Parathyroid adenoma (tissue), 2 donors: Measurements from ENCODE around the gene SNTG2.

Experiments
- H2AFZ ChIP-seq: fragments of 300-600 bp; sonication (generic); one replicate; pipeline ENCODE4 v1.7.0; 2017; ENCODE audit warnings: antibody characterized with exemption, mild to moderate bottlenecking
- H3K27ac ChIP-seq: fragments of 300-600 bp; sonication (generic); one replicate; pipeline ENCODE4 v1.7.0; 2017
- H3K27me3 ChIP-seq: fragments of 300-600 bp; sonication (generic); one replicate; pipeline ENCODE4 v1.7.0; 2017; ENCODE audit warnings: low read length; ENCODE audit not compliant: control insufficient read depth, insufficient read depth
- H3K36me3 ChIP-seq: fragments of 300-600 bp; sonication (generic); one replicate; pipeline ENCODE4 v1.7.0; 2017; ENCODE audit warnings: low read length; ENCODE audit not compliant: control insufficient read depth, insufficient read depth
- H3K4me1 ChIP-seq: fragments of 300-600 bp; sonication (generic); one replicate; pipeline ENCODE4 v1.7.0; 2017; ENCODE audit warnings: control low read depth
- H3K4me2 ChIP-seq: fragments of 300-600 bp; sonication (generic); one replicate; pipeline ENCODE4 v1.7.0; 2017; ENCODE audit warnings: low read length
- H3K4me3 ChIP-seq: fragments of 300-600 bp; sonication (generic); one replicate; pipeline ENCODE4 v1.7.0; 2017; ENCODE audit warnings: low read depth, low read length
- H3K79me2 ChIP-seq: fragments of 300-600 bp; sonication (generic); one replicate; pipeline ENCODE4 v1.7.0; 2017; ENCODE audit warnings: control low read depth
- H3K9ac ChIP-seq: fragments of 300-600 bp; sonication (generic); one replicate; pipeline ENCODE4 v1.7.0; 2017; ENCODE audit warnings: mild to moderate bottlenecking
- H3K9me3 ChIP-seq: fragments of 300-600 bp; sonication (generic); one replicate; pipeline ENCODE4 v1.7.0; 2017; ENCODE audit warnings: low read length; ENCODE audit not compliant: control insufficient read depth
- CTCF ChIP-seq: fragments of 300-600 bp; sonication (generic); IDR thresholded peaks from one replicate; pipeline ENCODE4 v1.7.0; 2017; ENCODE audit warnings: antibody characterized with exemption, mild to moderate bottlenecking
- donor health status: primary hyperparathyroidism.

SNTG2 gene

GRCh38 chr2:974502-974901 is 23.9 kb downstream of the SNTG2 start:
- Histone ChIP-seq H3K79me2 (no peaks in the 10 kb centered on the region), H3K9me3 (no peaks in the 10 kb centered on the region), H3K9ac (no peak overlapping the region), H3K27ac (no peak overlapping the region), H3K27me3 (no peaks in the 10 kb centered on the region), H3K4me1 (no peaks in the 10 kb centered on the region), H2AFZ (no peak overlapping the region), H3K4me3 (no peak overlapping the region), H3K36me3 (no peaks in the 10 kb centered on the region), H3K4me2 (no peak overlapping the region)
- TF ChIP-seq CTCF: no peak

GRCh38 chr2:975095-975494 is 24.4 kb downstream of the SNTG2 start:
- no peak overlapping the region for H3K4me2 ChIP-seq
- no peak overlapping the region for H3K9ac ChIP-seq
- no peaks in the 10 kb centered on the region for H3K27me3 ChIP-seq
- no peaks in the 10 kb centered on the region for H3K79me2 ChIP-seq
- H3K27ac ChIP-seq: no peak overlapping the region
- H3K36me3 ChIP-seq: no peaks in the 10 kb centered on the region
- H3K4me1 ChIP-seq: no peaks in the 10 kb centered on the region
- no peak for TF ChIP-seq CTCF
- H3K9me3 ChIP-seq: no peaks in the 10 kb centered on the region
- H2AFZ ChIP-seq: no peak overlapping the region
- H3K4me3 ChIP-seq: no peak overlapping the region

- Histone ChIP-seq H3K4me3 (no peak overlapping the region), H3K9me3 (no peaks in the 10 kb centered on the region), H3K36me3 (no peaks in the 10 kb centered on the region), H3K79me2 (no peaks in the 10 kb centered on the region), H2AFZ (no peak overlapping the region), H3K9ac (no peak overlapping the region), H3K27me3 (no peaks in the 10 kb centered on the region), H3K27ac (no peak overlapping the region), H3K4me2 (no peak overlapping the region), H3K4me1 (no peaks in the 10 kb centered on the region)
- TF ChIP-seq CTCF: no peak
These were observed 28.6 kb downstream of the SNTG2 start for GRCh38 chr2:979069-979928.

GRCh38 chr2:980176-980575 is 29.5 kb downstream of the SNTG2 start:
- Histone ChIP-seq H3K27ac (no peak overlapping the region), H3K27me3 (no peaks in the 10 kb centered on the region), H3K9ac (no peak overlapping the region), H2AFZ (no peak overlapping the region), H3K36me3 (no peaks in the 10 kb centered on the region), H3K79me2 (no peaks in the 10 kb centered on the region), H3K4me3 (no peak overlapping the region), H3K4me2 (no peak overlapping the region), H3K9me3 (no peaks in the 10 kb centered on the region), H3K4me1 (no peaks in the 10 kb centered on the region)
- no peak for TF ChIP-seq CTCF

- TF ChIP-seq CTCF: no peak
- Histone ChIP-seq H3K27me3 (no peaks in the 10 kb centered on the region), H3K4me3 (no peak overlapping the region), H3K79me2 (no peaks in the 10 kb centered on the region), H3K9me3 (no peaks in the 10 kb centered on the region), H3K9ac (no peak overlapping the region), H3K4me1 (no peaks in the 10 kb centered on the region), H3K4me2 (no peak overlapping the region), H3K27ac (no peak overlapping the region), H2AFZ (no peak overlapping the region), H3K36me3 (no peaks in the 10 kb centered on the region)
These were observed 30.6 kb downstream of the SNTG2 start for GRCh38 chr2:981258-981657.
